Mammary epithelial cell (primary cell): ENCODE results near the gene CHRNG.

Source experiments
- CTCF ChIP-seq, 2 donors: IDR thresholded peaks in 1 of 2; conservative IDR thresholded peaks in 1 of 2; 2 replicates each; pipeline ENCODE4 v1.5.1; 2011 to 2012; ENCODE audit warnings: inconsistent platforms in 2 of 2, low read length in 2 of 2, mild to moderate bottlenecking in 2 of 2, control low read depth in 1 of 2, low read depth in 1 of 2; ENCODE audit not compliant: insufficient read depth in 1 of 2; ENCODE audit errors: extremely low read depth in 1 of 2
- EZH2 ChIP-seq: IDR thresholded peaks from 2 replicates; pipeline ENCODE4 v1.6.1; 2012; ENCODE audit warnings: low read length, inconsistent platforms, borderline replicate concordance

- TF ChIP-seq CTCF (conservative IDR thresholded peaks at IDR 0.05 in 1 of 2, IDR thresholded peaks at IDR 0.05 in 1 of 2; ENCODE audit: extremely low read depth in 1 of 2, insufficient read depth in 1 of 2, low read depth in 1 of 2, low read length in 2 of 2) (no peak), EZH2 (no peak)
Observed at GRCh38 chr2:232569541-232569940, 30.0 kb downstream of the CHRNG start.
